Left colon (tissue), 2 donors: ENCODE results near the gene PARP8. TPM values are rescaled to one million over a fixed set of nuclear protein-coding genes. Genes with fewer than 3 reads are reported as not detected.

Source experiments
- ATAC-seq: fragments of 200-7000 bp; cut with Tn5 transposase; one replicate; pipeline ENCODE4 v1.9.1; 2020; ENCODE audit warnings: mild to moderate bottlenecking, moderate library complexity
- DNase-seq, 2 donors: peaks; one replicate each; pipeline ENCODE4 v3.0.0-alpha.2; 2020
- intact Hi-C, 2 donors: fragments of 100-400 bp; cut with DNase I in 1 of 2; cut with micrococcal nuclease in 1 of 2; formaldehyde crosslinking; loops; one replicate each; pipeline versions ENCODE4 v1.11.2 to v1.14.0; 2022; cut with DNase I, micrococcal nuclease
- total RNA-seq, 2 donors: library from RNA; stranded (reverse); fragmentation: NEBNext Ultra II Directional; extraction: Animal tissue kit (Norgen Biotek cat#: 25700); gene quantifications; one replicate each; pipeline ENCODE4 v1.2.1, GENCODE V29; 2021
- donor health status: DM: no; HTN: no; CAD: no.
- donor health status: DM: yes; HTN: yes; CAD: no.

Gene PARP8
- total RNA-seq, 2 donors from 2014 or later = 7.1 to 13.6 TPM

- intact Hi-C loops = no loop called here
These were observed 49.7 kb downstream of the PARP8 start for GRCh38 chr5:50716134-50716533.

GRCh38 chr5:50717651-50718050, 51.2 kb downstream of the PARP8 start:
- intact Hi-C loops = no loop called here
- DNase-seq = no peak
- ATAC-seq = peak; percentile 20

More at GRCh38 chr5:50716134-50716533, 49.7 kb downstream of the PARP8 start:
- ATAC-seq (no peak), DNase-seq (no peak)

GRCh38 chr5:50720061-50720710, 53.7 kb downstream of the PARP8 start:
- intact Hi-C loops = no loop called here
- DNase-seq (no peak), ATAC-seq (no peak)

GRCh38 chr5:50722223-50722622, 55.8 kb downstream of the PARP8 start:
- intact Hi-C loops = no loop called here
- ATAC-seq (no peak), DNase-seq (no peak)

GRCh38 chr5:50724262-50724661, 57.8 kb downstream of the PARP8 start:
- DNase-seq (no peak), ATAC-seq (no peak)
- intact Hi-C loops = no loop called here

GRCh38 chr5:50725800-50726474, 59.5 kb downstream of the PARP8 start:
- DNase-seq = no peak
- intact Hi-C loops = no loop called here
- no peak for ATAC-seq

GRCh38 chr5:50726475-50727148, 60.2 kb downstream of the PARP8 start:
- ATAC-seq = no peak
- no peak for DNase-seq

GRCh38 chr5:50727149-50727496, 60.7 kb downstream of the PARP8 start:
- peak in 1 of 2 donors; percentile 25 for DNase-seq
- peak; percentile 45 for ATAC-seq
- intact Hi-C loops = no loop called here

More at GRCh38 chr5:50726475-50727148, 60.2 kb downstream of the PARP8 start:
- intact Hi-C loops = no loop called here

- intact Hi-C loops = no loop called here
- DNase-seq (no peak), ATAC-seq (no peak)
These were observed 61.4 kb downstream of the PARP8 start for GRCh38 chr5:50727845-50728244.

GRCh38 chr5:50730336-50730735, 63.9 kb downstream of the PARP8 start:
- no peak for ATAC-seq
- DNase-seq = no peak
- intact Hi-C loops = no loop called here

GRCh38 chr5:50730841-50731240, 64.4 kb downstream of the PARP8 start:
- ATAC-seq (no peak), DNase-seq (no peak)
- intact Hi-C loops = no loop called here

- ATAC-seq = no peak
These were observed 67.3 kb downstream of the PARP8 start for GRCh38 chr5:50733741-50734140.

GRCh38 chr5:50738864-50739263, 72.4 kb downstream of the PARP8 start:
- no peak for DNase-seq
- ATAC-seq = no peak
- intact Hi-C loops = no loop called here

More at GRCh38 chr5:50733741-50734140, 67.3 kb downstream of the PARP8 start:
- DNase-seq = no peak
- intact Hi-C loops = no loop called here

GRCh38 chr5:50740832-50741231, 74.4 kb downstream of the PARP8 start:
- intact Hi-C loops = no loop called here
- DNase-seq = no peak
- ATAC-seq = no peak

- no peak for ATAC-seq
- intact Hi-C loops = no loop called here
- DNase-seq = no peak
These were observed 78.3 kb downstream of the PARP8 start for GRCh38 chr5:50744776-50745175.

- ATAC-seq = no peak
- no peak for DNase-seq
- intact Hi-C loops = no loop called here
These were observed 78.9 kb downstream of the PARP8 start for GRCh38 chr5:50745221-50745910.

GRCh38 chr5:50749181-50749580, 82.7 kb downstream of the PARP8 start:
- intact Hi-C loops = no loop called here
- ATAC-seq = no peak

GRCh38 chr5:50749873-50750272, 83.4 kb downstream of the PARP8 start:
- intact Hi-C loops = no loop called here
- no peak for DNase-seq

More at GRCh38 chr5:50749181-50749580, 82.7 kb downstream of the PARP8 start:
- DNase-seq = no peak

GRCh38 chr5:50751064-50751657, 84.7 kb downstream of the PARP8 start:
- intact Hi-C loops = no loop called here
- ATAC-seq = peak; percentile 55
- DNase-seq = no peak

More at GRCh38 chr5:50749873-50750272, 83.4 kb downstream of the PARP8 start:
- ATAC-seq = no peak
